HG03342 (cell line): ENCODE results near the gene GYPA.
A peak's percentile ranks its signal among the peaks of the same experiment; 100 is the strongest.
"Not testable (repeated sequence)": the region's sequence is repeated elsewhere in the genome, so short reads cannot be mapped to it uniquely, and the experiment has no call there.

Source experiments
- ATAC-seq: cut with Tn5 transposase; IDR thresholded peaks from one replicate; pipeline ENCODE4 v1.9.1; 2021; ENCODE audit warnings: mild to moderate bottlenecking, moderate library complexity; ENCODE audit not compliant: unreplicated experiment

GYPA gene

DNA sequence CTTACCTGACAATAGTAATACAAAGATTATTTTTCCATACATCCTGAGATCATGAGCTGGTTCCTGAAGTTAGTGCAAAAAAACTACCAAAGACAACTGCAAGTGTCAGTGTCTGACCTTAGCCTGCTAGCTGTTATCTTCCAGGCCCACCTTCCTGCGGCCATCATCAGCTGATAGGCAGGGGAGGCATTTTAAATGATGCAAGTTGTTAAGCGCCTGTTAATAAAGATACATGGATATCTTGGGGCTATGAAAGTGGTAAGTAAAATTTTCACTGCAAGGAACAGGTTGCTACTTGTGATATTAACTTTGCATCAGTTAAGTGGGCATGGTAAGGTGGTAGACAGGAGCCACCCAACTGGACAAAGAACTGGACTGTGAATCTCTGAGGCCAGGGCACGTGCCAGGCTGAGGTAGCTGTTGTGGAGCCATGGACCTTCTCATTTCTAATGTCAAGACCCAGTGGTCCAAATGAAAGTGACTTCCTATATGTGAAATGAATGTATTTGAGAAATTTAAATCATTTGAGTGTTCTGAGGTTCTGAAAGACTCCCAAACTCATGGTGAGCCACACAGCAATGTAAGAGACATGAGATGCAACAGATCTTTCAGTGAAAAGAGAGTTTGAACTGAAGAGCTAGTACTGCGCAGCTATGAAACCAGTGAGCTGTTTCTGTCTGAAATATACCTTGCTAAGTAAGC, at the start of gene GYPA:
Gene GYPA, minus strand, starts transcription at position 125 of the 702 bp plus-strand sequence. Its CDS starts 83 bp downstream, at position 42.
- not testable (repeated sequence) for ATAC-seq

- no peak for ATAC-seq
Observed at GRCh38 chr4:144190009-144190408, 49.5 kb upstream of the GYPA start.

- ATAC-seq, result peak; percentile 62
Observed at GRCh38 chr4:144189121-144189520, 48.6 kb upstream of the GYPA start.

DNA sequence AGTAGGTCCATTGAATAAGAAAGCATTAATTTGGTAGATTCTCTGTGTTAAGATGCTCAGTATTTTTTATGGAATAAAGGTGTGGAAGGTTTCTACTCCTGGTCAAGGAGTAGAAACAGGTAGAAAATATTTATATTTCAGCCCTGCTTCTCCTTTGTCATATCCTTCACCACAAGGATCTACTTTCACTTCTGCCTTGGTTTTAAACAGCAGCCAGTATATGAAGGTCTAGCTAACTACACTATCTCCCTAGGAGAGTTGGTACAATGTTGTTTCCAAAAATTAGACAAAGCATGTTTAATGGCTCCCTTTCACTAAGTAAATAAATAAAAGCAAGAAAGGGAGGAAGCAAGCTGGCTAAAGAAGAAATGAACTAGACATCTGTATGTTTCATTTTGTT, 44.6 kb upstream of the GYPA start:
- ATAC-seq, result no peak

GRCh38 chr4:144183165-144183564, 42.6 kb upstream of the GYPA start:
- ATAC-seq, result no peak

DNA sequence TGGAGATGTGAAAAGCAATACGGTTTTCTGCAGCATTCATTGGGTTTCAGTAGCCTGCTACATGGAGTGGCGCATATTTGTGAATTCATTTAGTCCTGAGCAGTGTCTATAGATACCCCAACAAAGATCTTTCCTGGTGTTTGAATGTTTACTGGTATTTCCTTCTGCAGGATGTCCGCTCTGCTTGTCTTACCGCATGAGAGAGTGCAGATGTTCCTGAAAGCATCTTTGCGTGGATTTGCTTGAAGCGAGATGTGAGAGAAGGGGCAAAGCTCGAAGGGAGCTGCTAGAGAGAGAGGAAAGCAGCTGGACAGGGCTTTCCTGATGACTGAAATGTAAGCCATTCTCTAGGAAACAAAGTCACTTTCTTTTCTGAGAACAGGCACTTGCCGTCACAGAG, 40.9 kb upstream of the GYPA start:
- no peak for ATAC-seq

DNA sequence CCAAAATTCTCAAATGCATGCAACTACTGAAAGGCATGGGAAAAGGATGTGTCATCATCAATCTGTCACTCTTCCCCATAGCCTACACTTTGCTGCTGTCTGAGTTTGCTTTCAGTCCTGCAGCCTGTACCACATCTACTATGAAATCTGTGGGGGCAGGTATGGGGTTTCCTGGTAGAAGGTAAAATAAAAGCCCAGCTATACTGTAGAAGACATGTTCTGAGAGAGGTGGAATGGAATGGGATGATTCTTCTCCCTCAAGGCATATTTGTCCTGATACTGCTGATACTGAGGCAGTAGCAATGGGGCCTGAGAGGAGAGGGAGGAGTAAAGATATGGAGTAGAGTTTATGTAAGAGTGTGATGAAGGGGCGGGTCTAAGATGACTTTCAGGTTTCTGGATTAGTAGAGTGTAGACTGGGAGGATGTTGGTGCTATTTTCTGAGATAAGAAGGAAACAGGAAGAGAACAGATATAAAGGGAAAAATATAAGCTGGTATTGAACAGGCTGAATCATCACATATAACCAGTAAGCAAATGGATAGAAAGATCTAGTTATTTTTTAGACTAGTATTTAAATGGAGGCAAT, 38.7 kb upstream of the GYPA start:
- no peak for ATAC-seq

GRCh38 chr4:144178414-144178813, 37.9 kb upstream of the GYPA start:
- ATAC-seq, result no peak

GRCh38 chr4:144176476-144176875, 36.0 kb upstream of the GYPA start:
- no peak for ATAC-seq

GRCh38 chr4:144174401-144175067, 34.0 kb upstream of the GYPA start:
- peak; percentile 74 for ATAC-seq

- ATAC-seq, result no peak
Observed at GRCh38 chr4:144171697-144172096, 31.2 kb upstream of the GYPA start.

- no peak for ATAC-seq
Observed at GRCh38 chr4:144169211-144169610, 28.7 kb upstream of the GYPA start.

DNA sequence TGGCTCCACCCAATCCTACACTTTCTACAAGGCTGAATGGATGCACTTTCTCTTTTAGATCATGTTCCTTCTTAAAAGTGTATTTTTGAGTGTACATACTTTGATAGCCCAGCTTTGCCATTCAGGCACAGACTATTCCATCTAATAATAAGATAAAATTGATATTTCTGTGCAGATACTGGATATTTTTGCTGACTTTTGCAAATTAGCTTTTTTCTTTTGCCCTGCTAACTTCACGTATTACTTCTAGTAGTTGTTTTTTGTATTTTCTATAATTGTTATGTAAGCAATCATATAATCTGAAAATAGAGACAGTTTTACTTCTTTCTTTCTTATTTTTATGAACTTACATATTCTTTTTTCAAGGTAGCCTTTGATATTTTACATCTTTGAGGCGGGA, 13.5 kb upstream of the GYPA start:
- ATAC-seq, result no peak

DNA sequence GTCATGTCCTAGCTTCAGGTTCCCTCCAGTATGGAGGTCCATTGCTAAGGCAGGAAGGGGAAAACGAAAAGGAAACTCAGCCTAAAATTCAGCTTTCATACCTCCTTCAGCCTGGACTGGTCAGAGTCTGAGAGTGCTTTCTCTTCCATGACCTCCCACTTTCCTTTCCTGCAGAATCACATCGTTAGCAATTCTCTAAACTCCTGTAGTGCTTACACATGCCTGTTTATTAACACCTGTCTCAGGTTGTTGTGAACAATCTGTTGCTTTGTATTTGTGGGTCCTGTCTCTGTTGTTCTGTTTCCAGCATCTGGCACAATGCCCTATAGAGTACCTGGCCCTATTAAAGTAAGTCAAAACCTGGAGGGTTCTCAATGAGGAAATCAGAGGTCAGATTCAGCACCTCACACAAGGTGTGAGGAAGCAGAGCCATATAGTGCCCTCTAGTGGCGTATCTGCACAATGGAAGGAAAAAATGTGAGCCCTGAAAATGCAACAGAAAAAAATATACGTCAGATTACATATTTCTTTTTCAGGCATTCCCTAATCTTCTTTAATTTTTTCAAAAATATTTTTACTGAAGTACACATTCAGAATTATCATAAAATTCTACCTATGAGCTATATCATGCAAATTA, 2.3 kb upstream of the GYPA start:
- peak; percentile 94 for ATAC-seq

- ATAC-seq, result no peak
Observed at GRCh38 chr4:144141493-144141892, 975 bp upstream of the GYPA start.

DNA sequence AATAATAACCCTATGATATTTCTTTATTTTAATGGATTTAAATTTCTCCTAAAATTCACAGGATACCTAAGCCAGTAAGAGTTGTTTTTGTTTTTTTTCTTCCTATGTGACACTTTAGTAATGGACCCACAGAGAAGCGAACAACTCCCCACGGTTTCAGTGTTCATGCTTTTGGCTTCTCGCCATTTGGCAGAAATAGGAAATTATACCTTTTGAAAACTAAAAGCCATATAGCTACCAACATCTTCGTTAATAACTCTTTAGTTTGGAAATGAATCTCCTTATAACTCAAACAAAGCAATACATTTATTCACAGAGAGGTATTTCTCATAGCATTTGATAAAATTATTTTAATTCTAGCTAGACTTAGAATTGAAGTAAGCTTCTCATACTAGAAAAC, 527 bp downstream of the GYPA start:
- ATAC-seq, result not testable (repeated sequence)

- not testable (repeated sequence) for ATAC-seq
Observed at GRCh38 chr4:144139547-144139946, 971 bp downstream of the GYPA start.

DNA sequence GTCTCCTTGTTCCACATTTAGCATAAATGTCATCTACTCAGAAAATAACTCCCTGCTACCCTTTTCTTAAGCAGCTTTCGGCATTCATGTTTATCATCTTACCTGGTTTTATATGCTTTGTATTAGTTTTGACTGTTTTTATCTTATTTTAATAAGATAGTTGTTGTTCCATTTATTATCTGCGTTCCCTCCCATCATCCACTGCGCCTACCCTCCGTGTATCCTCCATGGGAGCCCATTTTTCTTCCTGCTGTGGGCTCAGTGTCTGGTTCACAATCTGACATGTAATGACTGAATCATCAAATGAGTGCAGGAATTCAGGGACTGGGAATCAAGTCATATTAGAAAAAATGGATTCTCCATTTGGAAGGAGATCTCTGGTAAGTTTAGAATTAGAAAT, 2.3 kb downstream of the GYPA start:
- ATAC-seq, result not testable (repeated sequence)

DNA sequence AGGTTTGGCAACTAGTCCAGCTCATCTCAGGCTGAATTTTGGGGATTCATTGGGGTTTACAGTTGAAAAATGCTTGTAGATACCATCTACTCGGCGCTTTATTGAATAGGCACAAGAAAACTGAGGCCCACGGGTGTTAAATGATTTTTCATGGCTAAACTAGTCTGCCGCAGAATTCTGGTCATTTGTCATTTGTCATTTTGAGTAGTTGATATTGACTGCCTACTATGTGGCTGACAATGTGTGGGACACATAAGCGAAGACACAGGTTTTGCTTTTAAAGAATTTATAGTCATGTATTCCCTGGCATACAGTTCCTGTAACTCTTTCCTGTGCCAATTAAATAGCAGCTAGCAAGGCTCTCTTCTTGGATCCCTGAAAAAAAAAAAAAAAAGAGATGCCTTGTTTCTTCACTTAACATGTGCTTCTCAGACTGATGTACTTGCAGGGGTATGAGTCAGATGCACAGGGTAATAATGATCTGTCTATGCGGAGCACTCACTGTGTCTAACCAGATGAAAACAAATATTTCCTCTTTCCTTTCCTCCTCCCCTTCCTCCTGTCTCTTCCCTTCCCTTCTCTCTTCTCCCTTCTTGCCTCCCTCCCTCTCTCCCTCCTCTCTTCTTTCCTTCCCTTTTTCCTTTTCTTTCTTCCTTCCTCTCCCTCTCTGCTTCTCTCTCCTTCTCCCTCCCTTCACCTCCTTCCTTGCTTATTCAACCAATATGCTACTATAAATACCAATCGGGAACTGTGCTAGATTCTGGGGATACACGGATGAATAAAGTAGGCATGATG, 3.2 kb downstream of the GYPA start:
- ATAC-seq, result not testable (repeated sequence)

- ATAC-seq, result not testable (repeated sequence)
Observed at GRCh38 chr4:144136189-144136588, 4.3 kb downstream of the GYPA start.

GRCh38 chr4:144130167-144130566, 10.4 kb downstream of the GYPA start:
- ATAC-seq, result not testable (repeated sequence)
